Endothelial cell of umbilical vein (primary cell): ENCODE data around the gene ARMH3. TPM values are rescaled to one million over a fixed set of nuclear protein-coding genes. Genes with fewer than 3 reads are reported as not detected.

Experiments
- BruUV-seq: library from RNA; stranded (reverse); fragments of 400-500 nt; replicated peaks from 2 replicates; lab custom pipeline; 2021; lab: Mats Ljungman, UMichigan
- CTCF ChIA-PET: fragments of 300-600, 350-600 bp; sonication (Branson Sonifier 250); formaldehyde crosslinking; loops from one replicate; lab custom pipeline; 2021; ENCODE audit warnings: antibody characterized with exemption, inconsistent platforms; lab: Charles Lee
- POLR2A ChIA-PET: fragments of 300-600, 350-600 bp; sonication (Branson Sonifier 250); formaldehyde crosslinking; loops from one replicate; lab custom pipeline; 2021; ENCODE audit warnings: antibody characterized with exemption, inconsistent platforms; lab: Charles Lee
- DNase-seq: peaks from one replicate; pipeline ENCODE4 v3.0.0-alpha.2; 2011; ENCODE audit warnings: low read depth, low spot score
- FAIRE-seq: peaks from 2 replicates; lab custom pipeline; 2011; peaks lifted over from hg19 to GRCh38; lab: Jason Lieb, UNC
- H2AFZ ChIP-seq: 2 replicates; pipeline ENCODE4 v1.6.0; 2012; ENCODE audit warnings: low read depth, low read length, control low read depth, inconsistent platforms
- H3K27ac ChIP-seq: 2 replicates; pipeline ENCODE4 v1.5.1; 2011; ENCODE audit warnings: low read depth, mild to moderate bottlenecking, control low read depth, low read length, moderate library complexity; ENCODE audit not compliant: insufficient read depth
- H3K27me3 ChIP-seq, 2 experiments: 2 replicates each; pipeline versions ENCODE4 v1.6.0 to v1.6.1; 2011; ENCODE audit warnings: low read length in 2 of 2, mixed read lengths in 1 of 2; ENCODE audit not compliant: control insufficient read depth in 2 of 2, insufficient read depth in 2 of 2
- H3K36me3 ChIP-seq, 2 experiments: 2 replicates in 1 of 2; 3 replicates in 1 of 2; pipeline ENCODE4 v1.5.1; 2011; ENCODE audit warnings: low read length in 2 of 2, mild to moderate bottlenecking in 1 of 2, moderate library complexity in 1 of 2; ENCODE audit not compliant: control insufficient read depth in 2 of 2, insufficient read depth in 2 of 2; ENCODE audit errors: extremely low read depth in 1 of 2
- H3K4me1 ChIP-seq: 3 replicates; pipeline ENCODE4 v1.5.1; 2011; ENCODE audit warnings: mild to moderate bottlenecking, low read length; ENCODE audit not compliant: control insufficient read depth, insufficient read depth; ENCODE audit errors: extremely low read depth
- H3K4me2 ChIP-seq: 2 replicates; pipeline ENCODE4 v1.6.1; 2011; ENCODE audit warnings: low read length, control low read depth, mixed read lengths; ENCODE audit not compliant: insufficient read depth
- H3K4me3 ChIP-seq, 3 experiments: fragments of 200-600 bp in 1 of 3; sonication (generic), shearing (Covaris generic) in 1 of 3; replicated peaks in 1 of 3; 2 replicates each; pipeline ENCODE4 v1.5.1; 2011 to 2016; ENCODE audit warnings: control low read depth in 3 of 3, low read length in 3 of 3, mild to moderate bottlenecking in 2 of 3, inconsistent platforms in 1 of 3, low read depth in 1 of 3, moderate library complexity in 1 of 3; ENCODE audit not compliant: insufficient read depth in 1 of 3
- H3K79me2 ChIP-seq: 2 replicates; pipeline ENCODE4 v1.6.0; 2012; ENCODE audit warnings: low read length, inconsistent platforms; ENCODE audit not compliant: control insufficient read depth, insufficient read depth
- H3K9ac ChIP-seq: replicated peaks from 2 replicates; pipeline ENCODE3; 2011; ENCODE audit warnings: low read length, control low read depth; ENCODE audit not compliant: insufficient read depth; ENCODE audit errors: extremely low read depth
- H3K9me1 ChIP-seq: replicated peaks from 3 replicates; pipeline ENCODE4 v1.6.0; 2011; ENCODE audit warnings: mild to moderate bottlenecking, low read length; ENCODE audit not compliant: control insufficient read depth, insufficient read depth; ENCODE audit errors: extremely low read depth
- H3K9me3 ChIP-seq: replicated peaks from 2 replicates; pipeline ENCODE4 v1.5.1; 2012; ENCODE audit warnings: low read length, inconsistent platforms; ENCODE audit not compliant: control insufficient read depth, insufficient read depth
- H4K20me1 ChIP-seq: replicated peaks from 2 replicates; pipeline ENCODE3; 2011; ENCODE audit warnings: mild to moderate bottlenecking, low read length; ENCODE audit not compliant: control insufficient read depth, insufficient read depth; ENCODE audit errors: extremely low read depth
- EZH2 ChIP-seq: IDR thresholded peaks from 2 replicates; pipeline ENCODE4 v1.6.1; 2012; ENCODE audit warnings: borderline replicate concordance, low read depth, mild to moderate bottlenecking, moderate library complexity, low read length, inconsistent platforms; ENCODE audit not compliant: severe bottlenecking
- FOS ChIP-seq: IDR thresholded peaks from 2 replicates; pipeline ENCODE4 v1.6.1; 2011; ENCODE audit warnings: mild to moderate bottlenecking, low read length, moderate library complexity, borderline replicate concordance; ENCODE audit not compliant: insufficient read depth
- GATA2 ChIP-seq: IDR thresholded peaks from 2 replicates; pipeline ENCODE4 v1.7.0; 2011; ENCODE audit warnings: low read depth, mild to moderate bottlenecking, moderate library complexity, mixed read lengths, low read length; ENCODE audit not compliant: insufficient read length, insufficient read depth
- JUN ChIP-seq: IDR thresholded peaks from 2 replicates; pipeline ENCODE4 v1.6.1; 2011; ENCODE audit warnings: borderline replicate concordance, low read depth; ENCODE audit not compliant: insufficient read length, insufficient read depth
- MYC ChIP-seq: IDR thresholded peaks from one replicate; pipeline ENCODE4 v1.6.1; 2011; ENCODE audit warnings: mild to moderate bottlenecking, low read depth, low read length
- POLR2A ChIP-seq: IDR thresholded peaks from 2 replicates; pipeline ENCODE4 v1.6.1; 2012; ENCODE audit warnings: low read depth, mild to moderate bottlenecking, control low read depth, low read length
- POLR2AphosphoS5 ChIP-seq: IDR thresholded peaks from 2 replicates; pipeline ENCODE4 v1.6.1; 2012; ENCODE audit warnings: low read depth, mild to moderate bottlenecking, control low read depth, low read length, moderate library complexity; ENCODE audit not compliant: insufficient read depth
- dilution Hi-C: fragments of 300-500 bp; cut with MboI; formaldehyde crosslinking; loops from one replicate; pipeline ENCODE4 v1.15.0; 2019; ENCODE audit warnings: low sequenced_read_pairs; ENCODE audit not compliant: extremely low pct_ligation_motif_present
- intact Hi-C: fragments of 100-400 bp; cut with micrococcal nuclease; formaldehyde crosslinking; loops from one replicate; pipeline ENCODE4 v1.10.0; 2022
- polyA plus RNA-seq, 4 experiments: library from polyadenylated mRNA; depleted of rRNA in 3 of 4; stranded (reverse) in 3 of 4; unstranded in 1 of 4; fragments of >200 nt; gene quantifications; 2 replicates each; pipeline versions ENCODE4 v1.2.1 to v1.2.3, GENCODE V29; 2011 to 2012; ENCODE audit warnings: missing spikeins in 1 of 4
- total RNA-seq: library from RNA; stranded (reverse); gene quantifications from 2 replicates; pipeline ENCODE4 v1.2.3, GENCODE V29; 2021
- TF ChIP-seq, protein P1 (sequence below): IDR thresholded peaks from 2 replicates; pipeline ENCODE4 v1.6.1; 2011; ENCODE audit not compliant: insufficient read depth, insufficient read length
- TF ChIP-seq, protein P2 (sequence below), 2 donors: IDR thresholded peaks; 1 replicate in 1 of 2; 2 replicates in 1 of 2; pipeline ENCODE4 v1.5.1; 2011; ENCODE audit warnings: low read length in 2 of 2, mild to moderate bottlenecking in 2 of 2, moderate library complexity in 2 of 2, control low read depth in 1 of 2, inconsistent platforms in 1 of 2, low read depth in 1 of 2; ENCODE audit not compliant: insufficient read depth in 1 of 2; ENCODE audit errors: extremely low read depth in 1 of 2

Gene ARMH3
- total and polyA plus RNA-seq, 2 donors (not counting 3 experiments of a cell fraction or from before 2014, with no cell fraction given) = 13.1 to 17.6 TPM

DNA sequence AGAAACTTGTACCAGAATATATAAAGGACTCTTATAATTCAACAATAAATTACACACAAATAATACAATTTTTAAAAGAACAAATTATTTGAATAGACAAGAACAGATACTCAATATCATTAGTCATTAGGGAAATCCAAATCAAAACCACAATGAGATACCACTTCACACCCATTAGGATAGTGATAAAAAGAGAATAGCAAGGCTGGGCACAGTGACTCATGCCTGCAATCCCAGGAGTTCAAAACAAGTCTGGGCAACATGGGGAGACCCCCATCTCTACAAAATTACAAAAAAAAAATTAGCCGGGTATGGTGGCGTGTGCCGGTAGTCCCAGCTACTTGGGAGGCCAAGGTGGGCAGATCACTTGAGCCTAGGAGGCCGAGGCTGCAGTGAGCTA, 160.2 kb downstream of the ARMH3 start:
- DNase-seq = no peak
- Histone ChIP-seq H3K4me3 (no peak overlapping the region), H3K4me1 (no peaks in the 10 kb centered on the region), H4K20me1 (no peaks in the 10 kb centered on the region), H3K9me1 (no peaks in the 10 kb centered on the region), H3K4me2 (no peak overlapping the region), H3K36me3 (no peaks in the 10 kb centered on the region), H3K9me3 (no peaks in the 10 kb centered on the region), H2AFZ (no peak overlapping the region), H3K9ac (no peak overlapping the region), H3K27me3 (no peaks in the 10 kb centered on the region), H3K27ac (no peak overlapping the region), H3K79me2 (no peaks in the 10 kb centered on the region)
- BruUV-seq = no TSS peak
- FAIRE-seq = no peak
- dilution Hi-C loops (loop anchor here (25.0 kb wide), 1 partner anchor 92 kb away; no protein-coding TSS in a partner anchor), intact Hi-C loops (no loop called here)
- ChIA-PET CTCF (interaction anchor here (2.9 to 3.9 kb wide), 2 partner anchors 55 to 113 kb away, joined by 19 to 56 read pairs; no protein-coding TSS in a partner anchor), POLR2A (no interaction called here)
- TF ChIP-seq, protein P1, sequence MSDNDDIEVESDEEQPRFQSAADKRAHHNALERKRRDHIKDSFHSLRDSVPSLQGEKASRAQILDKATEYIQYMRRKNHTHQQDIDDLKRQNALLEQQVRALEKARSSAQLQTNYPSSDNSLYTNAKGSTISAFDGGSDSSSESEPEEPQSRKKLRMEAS = no peak
- TF ChIP-seq POLR2AphosphoS5 (no peak), JUN (no peak), POLR2A (no peak), EZH2 (no peak), GATA2 (no peak), FOS (no peak), MYC (no peak)
- TF ChIP-seq, protein P2, sequence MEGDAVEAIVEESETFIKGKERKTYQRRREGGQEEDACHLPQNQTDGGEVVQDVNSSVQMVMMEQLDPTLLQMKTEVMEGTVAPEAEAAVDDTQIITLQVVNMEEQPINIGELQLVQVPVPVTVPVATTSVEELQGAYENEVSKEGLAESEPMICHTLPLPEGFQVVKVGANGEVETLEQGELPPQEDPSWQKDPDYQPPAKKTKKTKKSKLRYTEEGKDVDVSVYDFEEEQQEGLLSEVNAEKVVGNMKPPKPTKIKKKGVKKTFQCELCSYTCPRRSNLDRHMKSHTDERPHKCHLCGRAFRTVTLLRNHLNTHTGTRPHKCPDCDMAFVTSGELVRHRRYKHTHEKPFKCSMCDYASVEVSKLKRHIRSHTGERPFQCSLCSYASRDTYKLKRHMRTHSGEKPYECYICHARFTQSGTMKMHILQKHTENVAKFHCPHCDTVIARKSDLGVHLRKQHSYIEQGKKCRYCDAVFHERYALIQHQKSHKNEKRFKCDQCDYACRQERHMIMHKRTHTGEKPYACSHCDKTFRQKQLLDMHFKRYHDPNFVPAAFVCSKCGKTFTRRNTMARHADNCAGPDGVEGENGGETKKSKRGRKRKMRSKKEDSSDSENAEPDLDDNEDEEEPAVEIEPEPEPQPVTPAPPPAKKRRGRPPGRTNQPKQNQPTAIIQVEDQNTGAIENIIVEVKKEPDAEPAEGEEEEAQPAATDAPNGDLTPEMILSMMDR (IDR thresholded peaks at IDR 0.05; ENCODE audit: extremely low read depth in 1 of 2, insufficient read depth in 1 of 2, low read depth in 1 of 2, low read length in 2 of 2) = no peak
